Cerebellar nuclear complex (tissue), 1 donor: Measurements from ENCODE around the gene BRPF3.

ENCODE experiments used
- DNase-seq, 2 experiments: peaks; one replicate each; lab custom pipeline; 2025; lab: John Stamatoyannopoulos, UW

BRPF3 gene

DNA sequence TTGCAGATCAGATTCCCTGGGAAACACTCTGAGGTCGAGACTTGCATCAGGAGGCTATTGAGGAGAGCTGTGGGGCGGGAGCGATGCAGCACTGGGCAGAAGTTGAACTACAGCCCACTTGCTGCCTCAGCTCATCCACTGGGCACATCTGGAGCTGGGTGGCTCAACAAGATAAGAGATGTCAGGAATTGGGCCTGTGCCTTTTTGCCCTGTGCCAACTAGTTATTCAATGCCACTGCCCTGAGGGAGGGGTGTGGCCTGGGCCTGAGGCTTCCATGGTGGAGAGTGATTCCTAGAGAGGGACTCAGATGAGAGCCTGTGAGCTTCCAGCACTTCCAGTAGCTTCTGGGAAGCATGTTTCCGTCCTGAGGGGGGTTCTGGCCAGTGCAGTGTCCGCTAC lies 32.7 kb downstream of the BRPF3 start:
- DNase-seq: no peak

DNA sequence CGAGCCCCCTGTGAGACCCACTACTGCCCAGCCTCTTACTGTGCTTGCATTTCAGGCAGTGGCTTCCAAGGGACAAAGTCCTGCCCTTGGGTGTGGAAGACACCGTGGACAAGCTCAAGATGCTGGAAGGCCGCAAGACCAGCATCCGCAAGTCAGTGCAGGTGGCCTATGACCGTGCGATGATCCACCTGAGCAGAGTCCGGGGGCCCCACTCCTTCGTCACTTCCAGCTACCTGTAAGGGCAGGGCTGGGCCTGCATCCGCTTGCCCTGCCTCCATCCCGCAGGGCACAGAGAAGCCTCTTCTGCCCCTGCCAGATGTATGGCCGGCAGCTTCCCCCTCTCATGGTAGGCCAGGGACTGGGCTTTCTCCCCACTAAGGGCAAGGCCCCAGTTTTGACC lies 33.8 kb downstream of the BRPF3 start:
- DNase-seq: no peak

DNA sequence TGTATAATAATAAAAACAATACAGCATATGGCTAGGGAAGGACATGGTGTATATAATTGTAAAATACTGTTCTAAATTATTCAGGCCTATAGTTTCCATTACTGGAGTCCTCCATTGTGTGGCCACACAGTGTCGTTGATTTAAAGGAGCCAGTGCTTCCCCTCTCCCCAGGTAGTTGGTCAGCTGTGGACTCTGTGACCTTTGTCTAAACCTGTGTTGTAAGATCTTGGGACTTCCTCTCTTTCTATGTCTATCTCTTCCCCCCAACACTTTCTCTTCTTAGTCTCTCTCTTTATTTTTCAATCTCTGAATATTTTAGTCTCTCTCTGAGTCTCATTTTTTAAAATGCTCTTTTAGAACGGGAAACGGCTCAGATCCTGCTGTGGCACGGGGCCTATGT lies 35.6 kb downstream of the BRPF3 start:
- no peak for DNase-seq

DNA sequence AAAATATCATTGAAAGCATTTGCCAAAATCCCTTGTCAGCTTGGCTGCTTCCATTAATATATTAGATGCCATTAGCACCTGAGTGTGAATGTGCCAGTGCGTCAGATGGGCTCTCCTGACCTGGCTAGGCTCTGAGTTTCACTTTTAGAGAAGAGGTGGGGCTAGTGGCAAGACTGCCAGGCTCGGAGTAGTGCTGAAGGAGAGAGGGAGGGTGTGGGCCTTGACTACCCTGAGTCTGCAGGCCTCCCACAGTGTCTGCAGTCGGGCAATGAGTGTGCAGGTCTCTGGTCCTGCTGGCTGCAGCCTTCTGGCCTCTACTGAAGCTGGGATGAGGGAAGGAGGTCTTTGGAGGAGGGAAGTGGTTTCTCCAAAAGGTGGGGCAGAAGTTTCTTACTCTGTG lies 38.8 kb downstream of the BRPF3 start:
- DNase-seq: no peak

- DNase-seq: no peak
Observed at GRCh38 chr6:36235862-36236261, 39.3 kb downstream of the BRPF3 start.

GRCh38 chr6:36239774-36240173 lies 43.2 kb downstream of the BRPF3 start:
- DNase-seq: no peak

DNA sequence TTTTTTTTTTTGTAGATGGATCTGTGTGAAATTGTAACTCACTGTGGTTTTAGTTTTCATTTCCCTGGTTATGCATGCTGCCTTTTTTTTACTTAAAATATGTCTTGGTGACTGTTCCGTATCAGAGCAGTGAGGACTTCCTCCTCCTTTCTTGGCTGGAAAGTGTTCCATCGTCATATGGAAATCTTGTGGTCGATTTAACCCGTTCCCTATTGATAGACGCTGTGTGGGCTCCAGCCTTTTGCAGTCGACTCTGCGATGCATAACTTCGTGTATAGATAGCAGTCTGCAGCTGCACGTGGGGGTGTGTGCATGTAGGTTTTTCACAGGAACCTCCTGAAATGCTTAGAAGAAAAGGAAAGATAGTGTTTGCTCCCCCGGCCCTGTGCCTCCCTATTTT lies 45.2 kb downstream of the BRPF3 start:
- DNase-seq: no peak

- no peak for DNase-seq
Observed at GRCh38 chr6:36242161-36242560, 45.6 kb downstream of the BRPF3 start.

GRCh38 chr6:36242626-36243025 lies 46.1 kb downstream of the BRPF3 start:
- no peak for DNase-seq

- no peak for DNase-seq
Observed at GRCh38 chr6:36243562-36244212, 47.1 kb downstream of the BRPF3 start.

DNA sequence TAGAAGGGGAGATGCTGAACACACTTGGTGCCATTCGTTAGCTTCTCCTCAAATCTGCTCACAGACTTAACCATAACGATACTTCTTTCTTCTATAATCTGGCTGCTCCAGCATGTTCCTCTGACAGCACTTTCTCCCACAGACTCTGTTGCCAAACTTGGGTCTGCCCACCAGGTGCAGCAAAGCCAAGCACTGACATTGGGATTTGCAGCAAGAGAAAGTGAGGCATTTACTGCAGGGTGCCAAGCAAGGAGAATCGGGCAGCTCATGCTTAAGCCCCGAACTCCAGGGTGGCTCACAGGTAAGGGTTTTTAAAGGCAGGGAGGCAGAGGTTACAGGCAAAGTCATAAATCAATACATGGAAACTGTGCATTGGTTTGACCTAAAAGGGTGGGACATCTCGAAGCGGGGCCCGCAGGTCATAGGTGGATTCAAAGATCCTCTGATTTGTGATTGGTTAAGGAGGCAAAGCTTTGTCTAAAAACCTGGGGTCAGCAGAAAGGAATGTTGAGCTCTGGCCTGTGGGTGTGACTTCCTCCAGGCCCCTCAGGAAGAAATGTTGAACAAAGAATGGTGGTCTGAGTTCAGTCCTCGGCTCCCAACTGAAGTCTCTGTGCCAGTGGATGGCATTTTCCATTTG lies 48.2 kb downstream of the BRPF3 start:
- DNase-seq: no peak

DNA sequence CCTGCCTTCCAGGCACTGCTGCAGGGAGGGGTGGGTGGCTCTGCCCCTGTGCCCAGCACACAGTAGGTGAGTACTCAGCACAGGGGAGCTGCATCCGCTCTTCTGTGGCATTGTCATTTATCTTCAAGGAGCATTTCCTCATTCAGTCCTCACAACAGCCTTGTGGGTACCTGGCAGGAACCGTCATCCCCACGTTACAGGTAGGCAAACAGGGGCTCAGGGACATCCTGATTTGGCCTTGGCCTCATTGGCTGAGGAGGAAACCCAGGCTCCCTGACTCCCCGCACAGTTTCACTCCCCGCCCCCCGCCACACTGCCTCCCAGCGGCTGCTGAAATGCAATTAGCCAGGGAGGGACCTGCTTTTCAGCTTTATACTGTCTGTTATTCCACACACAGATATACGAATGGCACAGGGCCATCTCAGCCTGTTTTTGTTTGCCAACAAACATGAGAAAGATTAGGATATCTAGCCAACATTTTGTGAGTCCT lies 49.1 kb downstream of the BRPF3 start:
- no peak for DNase-seq

- DNase-seq: no peak
Observed at GRCh38 chr6:36246506-36247268, 50.1 kb downstream of the BRPF3 start.

- DNase-seq: no peak
Observed at GRCh38 chr6:36247693-36248092, 51.1 kb downstream of the BRPF3 start.

GRCh38 chr6:36248980-36249379 lies 52.4 kb downstream of the BRPF3 start:
- no peak for DNase-seq

DNA sequence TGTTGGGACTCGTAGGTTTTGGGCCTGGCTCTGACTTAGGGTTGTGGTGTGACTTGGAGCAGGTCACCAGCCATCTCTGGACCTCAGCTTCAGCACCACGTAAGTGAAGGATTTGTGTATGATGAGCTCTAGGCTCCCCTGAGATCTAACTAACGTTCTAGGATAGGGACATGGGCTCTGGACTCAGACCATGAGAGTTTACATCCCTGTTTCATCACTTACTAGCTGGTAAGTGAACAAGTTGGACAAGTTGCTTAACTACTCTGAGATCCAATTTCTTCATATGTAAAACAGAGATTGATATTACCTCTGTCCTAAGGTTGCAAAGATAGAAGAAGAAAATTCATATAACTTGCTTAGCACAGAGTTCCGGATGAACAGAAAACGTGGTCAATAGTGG lies 53.0 kb downstream of the BRPF3 start:
- no peak for DNase-seq

DNA sequence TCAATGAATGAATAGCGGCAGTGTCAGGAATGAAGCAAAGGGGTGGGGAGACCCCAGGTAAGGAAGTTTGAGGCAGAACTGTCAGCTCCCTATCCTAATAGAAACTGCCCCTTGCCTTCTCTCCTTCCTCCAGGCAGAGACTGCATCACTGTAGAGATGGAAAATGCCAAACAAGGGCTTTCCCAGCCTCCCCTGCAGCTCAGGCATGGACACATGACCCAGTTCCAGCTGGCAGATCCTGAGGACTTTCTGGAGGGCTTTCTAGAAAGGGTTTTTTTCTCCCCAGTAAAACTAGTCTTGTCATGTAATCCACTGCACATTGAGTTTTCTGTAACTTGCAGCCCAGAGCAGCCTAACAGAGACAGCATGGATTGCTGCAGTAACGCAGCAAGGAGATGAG lies 55.5 kb downstream of the BRPF3 start:
- DNase-seq: no peak

DNA sequence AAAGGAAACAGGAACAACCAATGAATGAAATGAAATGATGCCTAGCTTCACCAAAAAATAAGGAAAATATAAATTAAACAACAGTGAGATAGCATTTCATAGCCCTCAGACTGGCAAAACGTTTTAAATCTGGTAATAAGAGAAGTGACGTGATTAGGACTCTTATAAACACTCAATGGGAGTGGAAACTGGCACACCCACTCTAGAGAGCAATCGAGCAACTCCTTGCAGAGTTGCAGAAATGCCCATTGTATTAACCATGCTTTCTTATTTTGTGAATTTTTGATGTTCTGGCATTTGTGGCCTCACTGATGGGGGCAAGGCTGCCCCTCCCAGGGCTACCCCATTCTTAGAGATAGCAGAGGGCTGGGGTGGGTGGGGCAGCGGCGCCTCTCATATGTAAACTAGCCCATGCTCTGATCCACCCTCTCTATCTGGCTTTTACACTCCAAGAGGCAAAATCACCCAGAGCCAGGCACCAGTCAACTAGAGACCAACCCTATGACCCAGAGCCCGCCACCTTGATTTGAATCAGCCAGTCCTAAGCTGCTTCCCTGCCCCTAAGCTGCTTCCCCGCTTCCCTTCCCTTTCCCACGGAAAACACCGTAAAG lies 67.0 kb downstream of the BRPF3 start:
- no peak for DNase-seq

DNA sequence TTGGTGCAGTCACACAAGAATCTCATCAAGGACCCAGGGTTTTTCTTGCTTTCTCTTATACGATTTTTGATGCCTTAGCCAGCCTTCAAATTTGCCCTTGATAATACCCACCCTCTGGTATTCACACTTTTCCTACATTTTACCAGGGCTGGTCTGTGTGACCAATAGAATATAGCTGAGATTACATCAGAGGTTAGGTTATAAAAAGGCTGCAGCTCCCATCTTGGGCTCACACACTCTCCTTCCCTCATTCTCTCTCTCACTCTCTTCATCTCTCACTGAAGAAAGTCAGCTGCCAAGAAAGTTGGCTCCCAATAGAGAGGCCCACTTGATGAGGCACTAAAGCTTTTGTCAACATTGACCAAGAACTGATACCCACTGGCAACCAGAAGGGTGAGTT lies 69.2 kb downstream of the BRPF3 start:
- no peak for DNase-seq

DNA sequence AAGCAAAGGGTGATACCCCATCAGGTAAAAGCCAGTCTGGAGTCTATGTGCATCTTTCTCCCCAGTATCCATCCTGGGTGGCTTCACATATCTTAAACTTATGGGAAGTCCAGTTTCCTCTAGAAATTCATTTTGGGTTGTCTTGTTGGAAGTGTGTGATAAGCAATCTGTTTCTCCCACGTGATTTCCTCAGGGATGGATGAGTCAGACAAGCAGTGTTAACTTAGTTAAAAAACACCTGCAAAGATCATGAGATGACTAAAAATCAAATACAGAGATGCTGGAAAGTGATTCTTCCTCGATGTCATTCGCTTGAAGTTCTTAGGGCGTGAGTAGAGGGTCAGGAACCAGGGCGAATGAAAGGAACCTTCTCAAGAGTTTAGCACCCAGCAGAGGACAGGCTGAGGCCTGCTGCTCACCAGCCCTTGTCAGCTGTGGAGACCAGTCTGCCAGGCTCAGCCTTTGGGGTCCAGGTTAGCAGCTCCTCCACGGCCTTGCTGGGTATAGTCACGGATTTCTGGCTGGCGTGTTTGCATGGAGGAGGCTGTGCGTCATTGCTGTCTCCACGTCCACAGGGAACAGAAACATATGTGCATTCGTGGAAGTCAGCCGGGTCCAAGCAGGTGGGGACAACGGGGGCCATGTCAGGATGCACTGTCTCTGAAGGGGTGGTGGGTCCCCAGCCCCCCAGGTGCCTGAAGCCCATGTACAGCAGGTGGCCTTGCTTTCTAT lies 70.5 kb downstream of the BRPF3 start:
- no peak for DNase-seq

DNA sequence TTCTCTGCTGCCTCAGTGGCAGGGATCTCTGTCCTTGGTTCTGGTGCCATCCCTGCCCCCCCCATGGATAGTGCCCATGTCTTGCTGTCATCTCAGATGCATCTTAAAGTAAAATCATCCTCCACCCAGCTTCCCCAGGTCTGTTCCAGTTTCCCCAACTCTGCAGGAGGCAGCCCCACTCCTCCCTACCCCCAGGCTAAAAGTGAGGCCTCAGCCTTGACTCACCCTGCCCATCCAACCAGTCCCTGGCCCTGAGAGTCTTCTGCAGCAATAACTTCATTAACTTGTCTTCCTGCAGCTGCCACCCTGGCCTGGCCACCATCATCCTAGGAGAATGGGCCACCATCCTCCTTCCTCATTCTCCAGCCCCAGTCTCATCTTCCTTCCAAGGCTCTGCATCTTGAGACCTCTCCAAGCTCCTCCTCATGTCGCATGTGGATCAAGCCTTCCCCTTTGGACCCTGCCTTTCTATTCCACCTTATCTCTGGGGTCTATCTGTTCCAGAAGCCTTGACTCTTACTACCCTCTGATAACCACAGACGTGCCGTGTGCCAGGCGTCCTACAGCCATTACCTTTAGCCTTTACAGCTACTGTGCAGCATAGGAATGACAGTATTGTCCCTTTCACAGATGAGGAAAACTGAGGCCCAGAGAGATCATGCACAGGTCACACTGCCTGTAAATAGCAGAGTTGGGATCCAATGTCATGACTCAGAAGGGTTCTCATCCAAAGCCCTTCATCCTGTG lies 71.4 kb downstream of the BRPF3 start:
- DNase-seq: no peak
